Panc1 (cell line): Measurements from ENCODE around the gene SPRN. TPM values are rescaled to one million over a fixed set of nuclear protein-coding genes. Genes with fewer than 3 reads are reported as not detected.

ENCODE experiments used
- ATAC-seq: fragments of 200-7000 bp; cut with Tn5 transposase; 2 replicates; pipeline ENCODE4 v1.9.1; 2020; ENCODE audit warnings: mild to moderate bottlenecking, moderate library complexity
- BruUV-seq: library from RNA; stranded (reverse); fragments of 400-500 nt; replicated peaks from 2 replicates; lab custom pipeline; 2021; lab: Mats Ljungman, UMichigan
- CTCF ChIA-PET: fragments of 300-600 bp; sonication (Branson Sonifier 250); formaldehyde crosslinking; loops from one replicate; lab custom pipeline; 2022; ENCODE audit warnings: antibody characterized with exemption; lab: Charles Lee
- POLR2A ChIA-PET: fragments of 300-600 bp; sonication (Branson Sonifier 250); formaldehyde crosslinking; loops from one replicate; lab custom pipeline; 2022; ENCODE audit warnings: antibody characterized with exemption; lab: Charles Lee
- DNase-seq: peaks from one replicate; pipeline ENCODE4 v3.0.0-alpha.2; 2010; ENCODE audit warnings: low read depth, low spot score
- H3K27ac ChIP-seq: 2 replicates; pipeline ENCODE4 v1.5.1; 2011; ENCODE audit warnings: mild to moderate bottlenecking, low read length, inconsistent platforms
- H3K27me3 ChIP-seq: fragments of 200-500 bp; sonication (Bioruptor generic); 2 replicates; pipeline ENCODE4 v1.6.0; 2014; ENCODE audit warnings: low read length, inconsistent platforms; ENCODE audit not compliant: control insufficient read depth, insufficient read depth
- H3K36me3 ChIP-seq: fragments of 200-500 bp; sonication (Bioruptor generic); 2 replicates; pipeline ENCODE4 v1.5.1; 2014; ENCODE audit warnings: inconsistent platforms, mild to moderate bottlenecking, low read length, moderate library complexity; ENCODE audit not compliant: control insufficient read depth, insufficient read depth
- H3K4me1 ChIP-seq: 2 replicates; pipeline ENCODE4 v1.5.1; 2011; ENCODE audit warnings: inconsistent platforms, mild to moderate bottlenecking, low read length, moderate library complexity; ENCODE audit not compliant: control insufficient read depth, insufficient read depth
- H3K4me3 ChIP-seq, 2 experiments: 2 replicates each; pipeline ENCODE4 v1.5.1; 2011 to 2012; ENCODE audit warnings: low read depth in 2 of 2, low read length in 2 of 2, mild to moderate bottlenecking in 2 of 2, inconsistent platforms in 1 of 2, moderate library complexity in 1 of 2
- H3K9me3 ChIP-seq: fragments of 200-500 bp; sonication (Bioruptor generic); 2 replicates; pipeline ENCODE4 v1.5.1; 2014; ENCODE audit warnings: low read depth, mild to moderate bottlenecking, inconsistent platforms, low read length, moderate library complexity; ENCODE audit not compliant: control insufficient read depth, insufficient read depth
- CTCF ChIP-seq: fragments of 450-650 bp; IDR thresholded peaks from 2 replicates; pipeline ENCODE4 v1.5.1; 2017; ENCODE audit warnings: mild to moderate bottlenecking
- POLR2AphosphoS5 ChIP-seq: IDR thresholded peaks from 2 replicates; pipeline ENCODE4 v1.6.1; 2012; ENCODE audit warnings: mild to moderate bottlenecking, low read depth, low read length, moderate library complexity
- SIN3A ChIP-seq: IDR thresholded peaks from 2 replicates; pipeline ENCODE4 v1.6.1; 2012; ENCODE audit warnings: low read depth, mild to moderate bottlenecking, low read length, moderate library complexity, borderline replicate concordance; ENCODE audit not compliant: insufficient read depth
- TCF7L2 ChIP-seq: IDR thresholded peaks from 2 replicates; pipeline ENCODE4 v1.6.1; 2011; ENCODE audit warnings: mild to moderate bottlenecking, low read depth, low read length, inconsistent platforms
- in situ Hi-C: cut with HindIII; loops from 2 replicates; pipeline ENCODE4 v1.10.0; 2016; ENCODE audit warnings: low sequenced_read_pairs, low pct_unique_long_range_greater_than_20kb
- intact Hi-C: fragments of 100-400 bp; cut with micrococcal nuclease; formaldehyde crosslinking; loops from one replicate; pipeline ENCODE4 v1.10.0; 2022; ENCODE audit not compliant: unreplicated experiment
- total RNA-seq: library from RNA; stranded (reverse); gene quantifications from one replicate; pipeline ENCODE4 v1.2.1, GENCODE V29; 2021; ENCODE audit not compliant: unreplicated experiment
- TF ChIP-seq, protein P1 (sequence below), 2 experiments: IDR thresholded peaks; 2 replicates each; pipeline ENCODE4 v1.6.1; 2011 to 2012; ENCODE audit warnings: low read depth in 2 of 2, control low read depth in 1 of 2, low read length in 1 of 2, mild to moderate bottlenecking in 1 of 2, moderate library complexity in 1 of 2; ENCODE audit not compliant: insufficient read depth in 1 of 2

SPRN gene
- total RNA-seq, 1 experiment from 2014 or later = 0.64 TPM

GRCh38 chr10:133462512-133463305 is 38.3 kb upstream of the SPRN start:
- in situ Hi-C loops = no loop called here
- no peaks in the 10 kb centered on the region for H3K9me3 ChIP-seq
- H3K27me3 ChIP-seq = peaks cover 3% of the 10 kb centered on the region; the same call in 1 of the 2 replicates
- ChIA-PET POLR2A (no interaction called here), CTCF (no interaction called here)
- no peak overlapping the region for H3K27ac ChIP-seq
- no peaks in the 10 kb centered on the region for H3K36me3 ChIP-seq
- no peak for ATAC-seq
- no peaks in the 10 kb centered on the region for H3K4me1 ChIP-seq
- BruUV-seq = no TSS peak
- intact Hi-C loops = no loop called here
- DNase-seq = no peak
- H3K4me3 ChIP-seq = no peak overlapping the region
- TF ChIP-seq, protein P1, sequence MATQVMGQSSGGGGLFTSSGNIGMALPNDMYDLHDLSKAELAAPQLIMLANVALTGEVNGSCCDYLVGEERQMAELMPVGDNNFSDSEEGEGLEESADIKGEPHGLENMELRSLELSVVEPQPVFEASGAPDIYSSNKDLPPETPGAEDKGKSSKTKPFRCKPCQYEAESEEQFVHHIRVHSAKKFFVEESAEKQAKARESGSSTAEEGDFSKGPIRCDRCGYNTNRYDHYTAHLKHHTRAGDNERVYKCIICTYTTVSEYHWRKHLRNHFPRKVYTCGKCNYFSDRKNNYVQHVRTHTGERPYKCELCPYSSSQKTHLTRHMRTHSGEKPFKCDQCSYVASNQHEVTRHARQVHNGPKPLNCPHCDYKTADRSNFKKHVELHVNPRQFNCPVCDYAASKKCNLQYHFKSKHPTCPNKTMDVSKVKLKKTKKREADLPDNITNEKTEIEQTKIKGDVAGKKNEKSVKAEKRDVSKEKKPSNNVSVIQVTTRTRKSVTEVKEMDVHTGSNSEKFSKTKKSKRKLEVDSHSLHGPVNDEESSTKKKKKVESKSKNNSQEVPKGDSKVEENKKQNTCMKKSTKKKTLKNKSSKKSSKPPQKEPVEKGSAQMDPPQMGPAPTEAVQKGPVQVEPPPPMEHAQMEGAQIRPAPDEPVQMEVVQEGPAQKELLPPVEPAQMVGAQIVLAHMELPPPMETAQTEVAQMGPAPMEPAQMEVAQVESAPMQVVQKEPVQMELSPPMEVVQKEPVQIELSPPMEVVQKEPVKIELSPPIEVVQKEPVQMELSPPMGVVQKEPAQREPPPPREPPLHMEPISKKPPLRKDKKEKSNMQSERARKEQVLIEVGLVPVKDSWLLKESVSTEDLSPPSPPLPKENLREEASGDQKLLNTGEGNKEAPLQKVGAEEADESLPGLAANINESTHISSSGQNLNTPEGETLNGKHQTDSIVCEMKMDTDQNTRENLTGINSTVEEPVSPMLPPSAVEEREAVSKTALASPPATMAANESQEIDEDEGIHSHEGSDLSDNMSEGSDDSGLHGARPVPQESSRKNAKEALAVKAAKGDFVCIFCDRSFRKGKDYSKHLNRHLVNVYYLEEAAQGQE (IDR thresholded peaks at IDR 0.05; ENCODE audit: insufficient read depth in 1 of 2, low read depth in 2 of 2, low read length in 1 of 2) = no peak
- TF ChIP-seq CTCF (no peak), TCF7L2 (no peak), SIN3A (no peak), POLR2AphosphoS5 (no peak)

- no peak for DNase-seq
- Histone ChIP-seq H3K4me1 (no peaks in the 10 kb centered on the region), H3K27me3 (peaks cover 3% of the 10 kb centered on the region; the same call in 1 of the 2 replicates), H3K4me3 (no peak overlapping the region), H3K9me3 (no peaks in the 10 kb centered on the region), H3K36me3 (no peaks in the 10 kb centered on the region), H3K27ac (no peak overlapping the region)
- intact Hi-C loops (no loop called here), in situ Hi-C loops (no loop called here)
- CTCF ChIA-PET = no interaction called here
- POLR2A ChIA-PET = no interaction called here
- BruUV-seq = no TSS peak
- TF ChIP-seq SIN3A (no peak), TCF7L2 (no peak), POLR2AphosphoS5 (no peak), CTCF (no peak)
- TF ChIP-seq, protein P1 (IDR thresholded peaks at IDR 0.05; ENCODE audit: insufficient read depth in 1 of 2, low read depth in 2 of 2, low read length in 1 of 2) = no peak
- ATAC-seq = no peak
Observed at GRCh38 chr10:133461841-133462240, 37.4 kb upstream of the SPRN start.
